Measurements from ENCODE around the gene MTG1.
A peak's percentile ranks its signal among the peaks of the same experiment; 100 is the strongest.
"Not testable (repeated sequence)": the region's sequence is repeated elsewhere in the genome, so short reads cannot be mapped to it uniquely, and the experiment has no call there.

The MTG1 gene

DNA sequence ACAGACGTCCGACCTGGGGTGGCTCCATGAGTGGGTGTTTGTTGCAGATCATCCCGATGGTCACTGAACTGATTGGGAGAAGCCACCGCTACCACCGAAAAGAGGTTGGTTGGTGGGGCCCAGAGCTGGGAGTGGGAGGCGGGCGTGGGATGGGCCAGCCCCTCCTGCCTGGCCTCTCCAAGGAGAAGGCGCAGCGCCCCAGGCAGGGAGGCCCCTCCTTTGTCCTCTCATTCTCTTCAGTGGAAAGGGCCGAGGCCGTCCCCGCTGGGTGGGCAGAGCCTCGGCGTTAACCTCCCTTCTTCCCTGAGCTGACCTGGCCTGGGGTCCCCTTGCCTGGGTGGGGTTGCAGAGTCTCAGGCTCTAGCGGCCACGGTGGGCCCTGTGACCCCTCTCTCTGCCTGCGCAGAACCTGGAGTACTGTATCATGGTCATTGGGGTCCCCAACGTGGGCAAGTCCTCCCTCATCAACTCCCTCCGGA lies 5.2 kb downstream of the MTG1 start:
- FAIRE-seq (no peak), DNase-seq (ENCODE audit: low spot score) (no peak)

- DNase-seq (ENCODE audit: low spot score) (no peak), FAIRE-seq (no peak)
These were observed 6.9 kb downstream of the MTG1 start for GRCh38 chr10:133400624-133401424.

DNA sequence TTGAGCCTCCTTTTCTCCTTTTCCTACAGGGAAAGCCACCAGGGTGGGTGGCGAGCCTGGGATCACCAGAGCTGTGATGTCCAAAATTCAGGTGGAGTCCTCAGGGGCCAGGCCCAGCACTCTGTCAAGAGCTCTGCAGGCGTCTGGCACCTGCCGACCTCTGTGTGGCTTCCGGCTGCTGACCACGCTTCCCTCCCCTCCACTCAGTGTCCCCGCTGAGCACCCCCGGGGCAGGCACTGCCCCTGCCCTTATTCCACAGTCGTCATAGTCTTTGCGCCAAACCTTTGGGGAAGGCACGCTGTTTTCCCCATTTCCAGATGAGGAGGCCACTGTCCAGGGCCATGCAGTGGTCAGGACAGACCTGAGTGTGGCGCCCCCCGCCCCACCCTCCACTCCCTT lies 7.5 kb downstream of the MTG1 start:
- FAIRE-seq = no peak

DNA sequence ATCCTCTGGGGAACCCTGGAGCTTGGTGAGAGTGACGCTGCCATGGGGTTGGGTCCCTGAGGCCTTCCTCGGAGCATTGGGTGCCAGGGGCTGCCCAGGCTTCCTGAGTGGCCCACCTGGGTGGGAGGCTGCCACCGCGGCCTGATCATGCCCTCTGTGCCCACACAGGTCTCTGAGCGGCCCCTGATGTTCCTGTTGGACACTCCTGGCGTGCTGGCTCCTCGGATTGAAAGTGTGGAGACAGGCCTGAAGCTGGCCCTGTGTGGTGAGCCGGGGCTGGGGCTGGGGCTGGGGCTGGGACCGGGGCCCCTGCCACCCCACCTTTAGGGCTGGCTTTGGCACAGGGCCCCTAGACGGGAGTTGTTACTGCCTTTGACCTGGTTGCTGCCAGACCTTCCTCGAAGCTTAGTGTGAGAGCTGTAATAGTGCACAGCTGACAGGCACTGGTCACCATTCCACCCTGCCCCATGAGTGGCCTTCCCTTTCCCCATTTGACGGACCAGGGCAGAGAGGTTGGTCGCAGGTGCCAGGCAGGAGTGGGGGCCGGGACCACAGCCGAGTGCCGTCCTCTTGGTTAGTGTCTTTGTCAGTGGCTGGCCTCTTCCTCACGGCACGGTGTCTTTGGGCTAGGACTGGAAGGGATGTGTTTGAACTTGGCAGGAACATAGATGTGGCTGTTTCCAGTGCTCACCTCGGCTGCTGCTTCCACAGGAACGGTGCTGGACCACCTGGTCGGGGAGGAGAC lies 8.2 kb downstream of the MTG1 start:
- FAIRE-seq (no peak), DNase-seq (ENCODE audit: low spot score) (no peak)

More for the DNA sequence above, 7.5 kb downstream of the MTG1 start:
- DNase-seq (ENCODE audit: low spot score) = no peak

- DNase-seq (ENCODE audit: low spot score) = no peak
- no peak for FAIRE-seq
These were observed 9.4 kb downstream of the MTG1 start for GRCh38 chr10:133403359-133403758.

DNA sequence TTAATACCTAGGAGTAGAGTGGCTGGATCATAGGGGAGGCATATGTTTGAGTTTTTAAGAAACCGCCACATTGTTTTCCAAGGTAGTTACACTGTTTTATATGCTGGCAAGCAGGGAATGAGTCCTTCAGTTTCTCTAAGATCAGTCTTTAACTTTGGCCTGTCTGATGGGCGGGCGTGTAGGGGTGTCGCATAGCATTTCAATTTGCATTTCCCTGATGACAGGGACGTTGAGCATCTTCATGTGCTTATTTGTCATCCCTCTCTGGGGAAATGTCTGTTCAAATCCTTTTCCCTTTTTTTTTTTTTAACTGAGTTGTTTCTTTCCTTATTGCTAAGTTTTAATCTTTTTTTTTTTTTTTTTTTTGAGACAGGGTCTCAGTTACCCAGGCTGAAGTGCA lies 9.8 kb downstream of the MTG1 start:
- FAIRE-seq (no peak), DNase-seq (ENCODE audit: low spot score) (no peak)

- DNase-seq (ENCODE audit: low spot score) (no peak), FAIRE-seq (no peak)
These were observed 11.3 kb downstream of the MTG1 start for GRCh38 chr10:133405272-133405671.

DNA sequence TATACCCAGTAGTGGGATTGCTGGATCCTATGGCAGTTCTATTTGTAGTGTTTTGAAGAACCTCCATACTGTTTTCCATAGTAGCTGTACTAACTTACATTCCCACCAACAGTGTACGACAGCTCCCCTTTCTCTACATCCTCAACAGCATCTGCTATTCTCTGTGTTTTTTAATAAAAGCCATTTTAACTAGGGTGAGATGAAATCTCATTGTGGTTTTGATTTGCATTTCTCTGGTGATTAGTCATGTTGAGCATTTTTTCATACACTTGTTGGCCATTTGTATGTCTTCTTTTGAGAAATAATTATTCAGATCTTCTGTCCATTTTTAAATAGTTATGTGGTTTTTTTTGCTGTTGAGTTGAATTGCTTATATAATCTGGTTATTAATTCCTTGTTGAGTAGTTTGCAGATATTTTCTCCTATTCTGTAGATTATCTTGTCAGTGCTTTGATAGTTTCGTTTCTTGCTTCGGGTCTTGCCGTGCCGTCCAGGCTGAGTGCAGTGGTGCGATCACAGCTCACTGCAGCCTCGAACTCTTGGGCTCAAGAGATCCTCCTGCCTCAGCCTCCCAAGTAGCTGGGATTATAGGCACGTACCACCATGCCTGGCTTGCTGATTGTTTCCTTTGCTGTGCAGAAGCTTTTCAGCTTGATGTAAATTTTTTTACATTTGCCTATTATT lies 12.0 kb downstream of the MTG1 start:
- FAIRE-seq (peak; percentile 5), DNase-seq (ENCODE audit: low spot score) (no peak)

GRCh38 chr10:133411523-133412380 lies 17.8 kb downstream of the MTG1 start:
- DNase-seq (ENCODE audit: low spot score) (no peak), FAIRE-seq (no peak)

DNA sequence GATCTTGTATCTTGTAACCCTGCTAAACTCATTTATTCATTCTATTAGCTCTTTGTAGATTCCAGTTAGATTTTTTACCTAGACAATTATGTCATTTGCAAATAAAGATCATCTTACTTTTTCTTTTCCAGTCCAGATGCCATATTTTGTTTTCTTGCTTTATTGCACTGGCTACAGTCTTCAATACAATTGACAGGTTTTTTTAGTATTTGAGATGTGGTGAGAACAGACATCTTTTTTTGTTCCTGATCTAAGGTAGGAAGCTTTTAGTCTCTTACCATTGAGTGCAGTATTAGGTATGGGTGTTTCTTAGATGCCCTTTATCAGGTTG lies 18.4 kb downstream of the MTG1 start:
- FAIRE-seq = no peak
- DNase-seq (ENCODE audit: low spot score) = no peak

GRCh38 chr10:133414401-133414800 lies 20.4 kb downstream of the MTG1 start:
- DNase-seq (ENCODE audit: low spot score); FAIRE-seq: not testable (repeated sequence)

DNA sequence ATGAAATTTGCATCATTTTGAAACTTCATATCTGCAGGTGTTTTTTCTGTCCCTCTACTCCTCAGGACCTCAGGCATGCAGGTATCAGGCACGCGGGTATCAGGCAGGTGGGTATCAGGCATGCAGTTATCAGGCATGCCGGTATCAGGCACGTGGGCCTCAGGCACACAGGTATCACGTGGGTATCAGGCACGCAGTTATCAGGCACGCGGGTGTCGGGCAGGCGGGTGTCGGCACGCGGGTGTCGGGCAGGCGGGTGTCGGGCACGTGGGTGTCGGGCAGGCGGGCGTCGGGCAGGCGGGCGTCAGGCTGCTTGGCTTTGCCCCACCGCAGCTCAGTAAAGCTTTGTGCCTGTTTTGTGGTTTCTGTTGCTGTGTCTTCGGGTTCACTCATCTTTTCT lies 21.8 kb downstream of the MTG1 start:
- DNase-seq (ENCODE audit: low spot score) (no peak), FAIRE-seq (no peak)

GRCh38 chr10:133418289-133418993 lies 24.5 kb downstream of the MTG1 start:
- no peak for FAIRE-seq
- DNase-seq (ENCODE audit: low spot score) = no peak

DNA sequence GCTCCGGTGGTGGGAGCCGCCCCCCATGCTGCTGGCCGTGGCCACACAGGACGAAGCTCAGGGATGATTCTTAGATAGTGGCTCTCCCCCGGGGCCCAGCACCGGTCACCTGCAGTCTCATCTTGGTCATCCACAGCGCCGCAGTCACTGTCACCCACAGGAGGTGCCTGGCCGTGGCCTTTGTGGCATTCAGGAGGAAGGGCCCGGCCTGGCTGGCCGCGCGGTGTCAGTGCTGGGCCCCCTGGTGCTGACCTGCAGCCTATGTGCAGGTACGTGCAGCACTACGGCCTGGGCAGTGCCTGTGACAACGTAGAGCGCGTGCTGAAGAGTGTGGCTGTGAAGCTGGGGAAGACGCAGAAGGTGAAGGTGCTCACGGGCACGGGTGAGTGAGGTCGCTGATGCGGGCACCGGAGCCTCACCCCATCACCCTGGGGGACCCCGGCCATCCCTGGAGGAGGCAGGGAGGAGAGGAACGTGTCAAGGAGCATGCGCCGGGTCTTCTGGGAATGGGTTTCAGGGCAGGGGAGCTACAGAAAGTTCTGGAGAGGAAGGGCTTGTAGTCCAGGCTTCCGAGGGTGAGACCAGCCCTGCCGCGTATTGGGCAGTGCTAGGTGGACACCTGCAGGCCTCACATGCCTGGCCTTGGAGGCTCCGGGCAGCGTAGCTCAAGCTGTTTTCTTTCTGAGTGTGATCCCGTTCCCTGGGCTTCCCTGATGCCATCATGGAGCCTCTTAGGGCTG lies 25.4 kb downstream of the MTG1 start:
- FAIRE-seq = no peak
- no peak for DNase-seq (ENCODE audit: low spot score)

DNA sequence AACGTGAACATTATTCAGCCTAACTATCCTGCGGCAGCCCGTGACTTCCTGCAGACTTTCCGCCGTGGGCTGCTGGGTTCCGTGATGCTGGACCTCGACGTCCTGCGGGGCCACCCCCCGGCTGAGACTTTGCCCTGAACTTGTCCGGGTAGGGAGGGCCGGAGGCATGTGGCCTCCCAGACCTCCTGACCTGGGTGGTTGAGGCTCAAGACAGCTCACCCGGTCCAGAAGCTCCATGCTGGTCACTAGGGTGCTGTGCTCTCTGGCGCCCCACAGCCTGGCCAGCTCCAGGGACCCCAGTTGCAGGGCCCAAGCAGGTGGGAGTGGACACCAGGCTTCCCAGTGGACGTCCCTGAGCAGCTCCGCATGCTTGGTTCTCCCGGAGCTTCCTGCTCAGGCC lies 26.1 kb downstream of the MTG1 start:
- no peak for FAIRE-seq

GRCh38 chr10:133420579-133420978 lies 26.6 kb downstream of the MTG1 start:
- FAIRE-seq (no peak), DNase-seq (ENCODE audit: low spot score) (no peak)

More for the DNA sequence above, 26.1 kb downstream of the MTG1 start:
- no peak for DNase-seq (ENCODE audit: low spot score)

DNA sequence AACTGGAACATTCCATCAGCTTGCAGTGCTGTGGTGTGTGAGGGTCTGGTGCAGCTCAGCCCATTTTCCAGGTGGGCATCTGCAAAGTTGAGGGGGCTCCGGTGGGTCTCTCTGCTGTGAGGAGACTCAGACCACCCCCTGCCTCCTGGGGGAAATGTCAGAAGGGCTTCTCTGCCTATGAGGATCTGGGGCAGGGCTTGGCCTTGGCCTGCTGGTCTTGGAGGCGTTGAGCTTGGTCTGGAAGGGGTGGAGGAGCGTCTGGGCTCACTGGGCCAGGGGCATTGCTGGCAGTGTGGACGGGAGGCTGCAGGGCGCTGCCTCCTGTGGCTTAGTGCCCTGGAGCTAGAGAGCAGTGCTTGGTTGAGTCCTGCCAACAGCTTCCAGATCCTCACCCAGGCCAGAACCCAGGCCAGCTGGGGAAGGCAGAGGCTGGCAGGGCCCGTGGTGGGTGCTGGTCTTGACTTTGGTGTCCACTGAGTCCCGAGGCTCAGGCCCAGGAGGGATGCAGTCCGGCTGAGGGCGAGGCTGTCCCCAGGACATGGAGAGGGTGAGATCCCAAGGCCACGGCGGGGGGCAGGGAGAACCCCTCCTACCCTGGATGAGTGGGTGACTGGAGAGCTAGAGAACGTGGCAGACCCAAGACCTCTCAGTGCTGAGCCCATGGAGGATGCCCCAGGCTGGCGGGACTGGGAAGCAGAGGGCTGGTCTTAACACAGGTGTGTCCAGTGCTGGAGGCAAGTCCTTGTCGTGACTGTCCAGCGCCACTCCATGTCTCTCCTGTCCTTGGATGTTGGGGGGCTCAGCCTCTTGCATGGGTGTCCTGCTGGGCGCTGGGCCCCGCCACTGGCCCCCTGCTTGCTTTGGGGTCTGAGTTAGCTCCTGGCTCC lies 27.6 kb downstream of the MTG1 start:
- DNase-seq (ENCODE audit: low spot score) (no peak), FAIRE-seq (no peak)

- no peak for FAIRE-seq
- no peak for DNase-seq (ENCODE audit: low spot score)
These were observed 28.4 kb downstream of the MTG1 start for GRCh38 chr10:133422223-133422806.

All from RCC 7860 (cell line).